Right atrium auricular region (tissue), 2 donors: Measurements from ENCODE around the gene ABL2. TPM values are rescaled to one million over a fixed set of nuclear protein-coding genes. Genes with fewer than 3 reads are reported as not detected.

Source experiments
- DNase-seq: peaks from one replicate; pipeline ENCODE4 v3.0.0-alpha.2; 2019; ENCODE audit warnings: low spot score
- H3K27ac ChIP-seq, 2 donors: fragments of 200-600 bp; sonication (generic); 1 replicate in 1 of 2; 2 replicates in 1 of 2; pipeline ENCODE4 v1.5.1; 2016 to 2019
- H3K27me3 ChIP-seq, 2 donors: fragments of 200-600 bp; sonication (generic); one replicate each; pipeline versions ENCODE4 v1.5.1 to v1.6.0; 2017 to 2019
- H3K36me3 ChIP-seq: fragments of 200-600 bp; sonication (generic); one replicate; pipeline ENCODE4 v1.5.1; 2016
- H3K4me1 ChIP-seq, 2 donors: fragments of 200-600 bp; sonication (generic); one replicate each; pipeline versions ENCODE4 v1.5.1 to v1.6.0; 2017 to 2019
- H3K4me3 ChIP-seq, 2 donors: fragments of 200-600 bp; sonication (generic); 1 replicate in 1 of 2; 2 replicates in 1 of 2; pipeline ENCODE4 v1.5.1; 2017 to 2019; ENCODE audit warnings: mild to moderate bottlenecking in 1 of 2, moderate library complexity in 1 of 2
- H3K9me3 ChIP-seq, 2 donors: fragments of 200-600 bp; sonication (generic); one replicate each; pipeline ENCODE4 v1.5.1; 2019
- total RNA-seq, 2 donors: library from RNA; depleted of rRNA; stranded (reverse); fragments of >200 nt; gene quantifications; one replicate each; pipeline ENCODE4 v1.1.0, GENCODE V29; 2016
- TF ChIP-seq, protein P1 (sequence below), 2 donors: fragments of 200-600 bp; sonication (generic); IDR thresholded peaks; one replicate each; pipeline ENCODE4 v1.5.1; 2019; ENCODE audit warnings: antibody characterized with exemption in 2 of 2

The ABL2 gene
- total RNA-seq, 2 donors from 2014 or later = 6.3 to 12.1 TPM

DNA sequence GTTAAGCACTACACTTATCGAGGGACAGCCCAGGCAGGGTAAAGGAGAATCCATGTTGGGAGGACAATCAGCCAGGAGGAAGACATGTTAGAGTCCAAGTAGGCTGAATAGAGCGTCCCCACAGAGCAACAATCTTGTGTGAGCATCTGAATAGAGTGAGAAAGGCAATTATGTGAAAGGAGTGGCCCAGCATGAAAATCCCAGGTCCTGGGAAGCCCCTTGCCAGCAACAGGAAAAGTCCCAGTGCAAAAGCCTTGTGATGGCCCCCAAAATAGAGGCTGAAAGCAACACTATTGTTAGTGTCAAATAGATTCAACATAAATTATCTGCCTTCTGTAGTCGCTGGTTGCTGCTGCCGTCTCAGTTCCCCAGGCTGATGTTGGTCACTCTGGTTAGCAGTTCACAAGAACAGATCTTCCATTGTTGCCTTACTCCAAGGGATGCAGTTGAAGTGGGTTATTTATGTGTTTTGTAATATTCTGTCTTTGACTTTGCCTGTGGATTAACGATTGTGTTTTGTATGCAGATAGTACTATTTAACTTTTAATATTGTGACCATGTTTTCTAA lies 12.1 kb upstream of the ABL2 start:
- H3K27ac ChIP-seq = no peak overlapping the region
- no peaks in the 10 kb centered on the region for H3K4me1 ChIP-seq
- no peak overlapping the region for H3K4me3 ChIP-seq
- H3K36me3 ChIP-seq = no peaks in the 10 kb centered on the region
- no peaks in the 10 kb centered on the region for H3K27me3 ChIP-seq
- DNase-seq = no peak
- TF ChIP-seq, protein P1, sequence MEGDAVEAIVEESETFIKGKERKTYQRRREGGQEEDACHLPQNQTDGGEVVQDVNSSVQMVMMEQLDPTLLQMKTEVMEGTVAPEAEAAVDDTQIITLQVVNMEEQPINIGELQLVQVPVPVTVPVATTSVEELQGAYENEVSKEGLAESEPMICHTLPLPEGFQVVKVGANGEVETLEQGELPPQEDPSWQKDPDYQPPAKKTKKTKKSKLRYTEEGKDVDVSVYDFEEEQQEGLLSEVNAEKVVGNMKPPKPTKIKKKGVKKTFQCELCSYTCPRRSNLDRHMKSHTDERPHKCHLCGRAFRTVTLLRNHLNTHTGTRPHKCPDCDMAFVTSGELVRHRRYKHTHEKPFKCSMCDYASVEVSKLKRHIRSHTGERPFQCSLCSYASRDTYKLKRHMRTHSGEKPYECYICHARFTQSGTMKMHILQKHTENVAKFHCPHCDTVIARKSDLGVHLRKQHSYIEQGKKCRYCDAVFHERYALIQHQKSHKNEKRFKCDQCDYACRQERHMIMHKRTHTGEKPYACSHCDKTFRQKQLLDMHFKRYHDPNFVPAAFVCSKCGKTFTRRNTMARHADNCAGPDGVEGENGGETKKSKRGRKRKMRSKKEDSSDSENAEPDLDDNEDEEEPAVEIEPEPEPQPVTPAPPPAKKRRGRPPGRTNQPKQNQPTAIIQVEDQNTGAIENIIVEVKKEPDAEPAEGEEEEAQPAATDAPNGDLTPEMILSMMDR (IDR thresholded peaks at IDR 0.05) = no peak
- H3K9me3 ChIP-seq = no peaks in the 10 kb centered on the region

DNA sequence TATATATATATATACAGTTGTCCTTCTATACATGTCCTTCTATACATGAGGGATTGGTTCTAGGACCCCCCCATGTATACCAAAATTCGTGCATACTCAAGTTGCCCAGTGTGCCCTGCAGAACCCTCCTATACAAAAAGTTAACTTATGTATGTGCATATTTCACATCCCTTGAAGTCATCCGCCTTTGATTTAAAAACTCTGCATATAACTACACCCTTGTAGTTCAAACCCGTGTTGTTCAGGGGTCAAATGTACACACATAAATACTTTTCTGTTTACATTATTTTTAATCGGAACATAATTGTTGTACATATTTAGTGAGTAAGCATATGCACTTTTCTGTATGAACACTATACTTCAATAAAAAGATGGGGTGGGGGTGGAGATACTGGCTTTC lies 7.7 kb upstream of the ABL2 start:
- Histone ChIP-seq H3K27ac (no peak overlapping the region), H3K27me3 (no peaks in the 10 kb centered on the region), H3K36me3 (no peaks in the 10 kb centered on the region), H3K4me3 (no peak overlapping the region), H3K4me1 (no peaks in the 10 kb centered on the region), H3K9me3 (no peaks in the 10 kb centered on the region)
- TF ChIP-seq, protein P1 (IDR thresholded peaks at IDR 0.05) = no peak
- DNase-seq = no peak

- H3K4me1 ChIP-seq = peaks cover 0 to 8% of the 10 kb centered on the region in 2 donors
- H3K9me3 ChIP-seq = no peaks in the 10 kb centered on the region
- TF ChIP-seq, protein P1 (IDR thresholded peaks at IDR 0.05) = no peak
- H3K4me3 ChIP-seq = no peak overlapping the region
- no peak overlapping the region for H3K27ac ChIP-seq
- no peaks in the 10 kb centered on the region for H3K27me3 ChIP-seq
- no peak for DNase-seq
- no peaks in the 10 kb centered on the region for H3K36me3 ChIP-seq
Observed at GRCh38 chr1:179234863-179235262, 5.4 kb upstream of the ABL2 start.

GRCh38 chr1:179231923-179232322 lies 2.4 kb upstream of the ABL2 start:
- TF ChIP-seq, protein P1 (IDR thresholded peaks at IDR 0.05) = no peak
- Histone ChIP-seq H3K9me3 (no peaks in the 10 kb centered on the region), H3K27ac (no peak overlapping the region)

DNA sequence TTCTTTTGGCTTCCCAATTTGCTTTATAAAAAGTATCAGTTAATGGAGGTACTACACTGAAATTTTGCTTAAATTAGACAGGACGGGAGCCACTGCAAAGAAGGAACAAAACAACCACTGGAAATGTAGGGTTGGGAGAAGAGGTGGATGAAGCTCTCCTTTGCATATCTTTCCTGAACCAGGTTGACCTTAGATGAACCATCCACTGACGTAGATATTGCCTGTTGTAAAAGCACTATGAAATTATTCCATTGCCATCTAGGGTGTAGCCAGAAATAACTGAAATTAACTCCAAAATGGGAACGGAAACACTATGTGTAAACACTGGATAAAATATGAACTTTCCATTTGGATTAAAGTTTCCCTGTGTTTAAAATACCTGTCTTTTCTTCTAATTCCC lies 1.2 kb upstream of the ABL2 start:
- no peak for DNase-seq
- Histone ChIP-seq H3K36me3 (no peaks in the 10 kb centered on the region), H3K4me1 (peaks cover 0 to 14% of the 10 kb centered on the region in 2 donors), H3K27ac (no peak overlapping the region), H3K9me3 (no peaks in the 10 kb centered on the region), H3K27me3 (no peaks in the 10 kb centered on the region), H3K4me3 (no peak overlapping the region)
- TF ChIP-seq, protein P1 (IDR thresholded peaks at IDR 0.05) = no peak

More at GRCh38 chr1:179231923-179232322, 2.4 kb upstream of the ABL2 start:
- no peak overlapping the region for H3K4me3 ChIP-seq
- H3K4me1 ChIP-seq = peaks cover 0 to 14% of the 10 kb centered on the region in 2 donors
- DNase-seq = no peak
- no peaks in the 10 kb centered on the region for H3K27me3 ChIP-seq
- H3K36me3 ChIP-seq = no peaks in the 10 kb centered on the region

- H3K4me3 ChIP-seq = peak overlapping the region; percentile 86 to 98
- no peaks in the 10 kb centered on the region for H3K27me3 ChIP-seq
- peaks cover 0 to 14% of the 10 kb centered on the region in 2 donors for H3K4me1 ChIP-seq
- no peaks in the 10 kb centered on the region for H3K9me3 ChIP-seq
- H3K27ac ChIP-seq = peak overlapping the region; percentile 89
- no peak for DNase-seq
- TF ChIP-seq, protein P1 (IDR thresholded peaks at IDR 0.05) = no peak
- no peaks in the 10 kb centered on the region for H3K36me3 ChIP-seq
Observed at GRCh38 chr1:179230251-179230650, 774 bp upstream of the ABL2 start.
